ENCODE results near the gene RPS26.
"Not testable (repeated sequence)": the region's sequence is repeated elsewhere in the genome, so short reads cannot be mapped to it uniquely, and the experiment has no call there.

Gene RPS26

DNA sequence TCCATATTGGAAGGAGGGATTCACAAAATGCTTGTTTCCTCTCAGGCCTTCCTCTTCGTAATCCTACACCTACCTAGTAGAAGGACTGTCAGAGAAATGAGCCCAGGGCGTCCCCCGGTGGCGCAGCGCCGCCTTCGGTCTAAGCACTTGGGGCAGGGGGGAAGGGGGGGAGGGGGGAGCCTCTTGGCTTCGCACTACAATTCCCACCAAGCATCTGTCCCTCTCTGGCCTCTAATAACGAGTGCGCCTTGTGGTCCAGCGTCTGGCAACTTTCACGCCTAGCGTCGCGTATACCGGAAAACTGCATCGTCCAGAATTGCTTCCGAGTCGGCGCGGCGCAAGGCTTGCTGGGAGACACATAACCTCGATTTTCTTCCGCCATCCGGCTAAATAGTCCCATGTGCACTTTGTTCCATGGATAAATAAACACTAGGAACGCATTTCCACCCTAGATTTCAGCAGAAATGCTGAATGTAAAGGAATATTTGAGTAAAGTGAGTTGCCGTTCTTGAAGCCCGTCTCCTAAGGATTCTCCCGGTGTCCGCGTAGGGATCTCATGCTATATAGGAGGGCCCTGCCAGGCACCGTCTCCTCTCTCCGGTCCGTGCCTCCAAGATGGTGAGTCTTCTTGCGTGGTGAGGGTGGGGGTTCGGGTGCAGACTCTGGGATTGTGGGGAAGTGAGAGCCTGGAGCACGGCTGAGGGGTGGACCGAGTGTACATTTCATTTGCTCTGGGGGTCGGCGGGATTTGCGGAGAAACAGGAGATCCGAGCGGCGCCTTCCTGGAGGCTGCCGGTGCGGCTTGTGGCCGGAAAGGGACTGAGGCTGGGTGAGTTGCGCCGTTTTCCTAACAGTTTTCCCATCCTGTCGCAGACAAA lies at the start of gene RPS26:
RPS26 (plus strand) TSS at position 367 of the 878 bp plus-strand sequence; CDS start at position 616, 249 bp downstream.
- DNase-seq, result peak; percentile 94

DNA sequence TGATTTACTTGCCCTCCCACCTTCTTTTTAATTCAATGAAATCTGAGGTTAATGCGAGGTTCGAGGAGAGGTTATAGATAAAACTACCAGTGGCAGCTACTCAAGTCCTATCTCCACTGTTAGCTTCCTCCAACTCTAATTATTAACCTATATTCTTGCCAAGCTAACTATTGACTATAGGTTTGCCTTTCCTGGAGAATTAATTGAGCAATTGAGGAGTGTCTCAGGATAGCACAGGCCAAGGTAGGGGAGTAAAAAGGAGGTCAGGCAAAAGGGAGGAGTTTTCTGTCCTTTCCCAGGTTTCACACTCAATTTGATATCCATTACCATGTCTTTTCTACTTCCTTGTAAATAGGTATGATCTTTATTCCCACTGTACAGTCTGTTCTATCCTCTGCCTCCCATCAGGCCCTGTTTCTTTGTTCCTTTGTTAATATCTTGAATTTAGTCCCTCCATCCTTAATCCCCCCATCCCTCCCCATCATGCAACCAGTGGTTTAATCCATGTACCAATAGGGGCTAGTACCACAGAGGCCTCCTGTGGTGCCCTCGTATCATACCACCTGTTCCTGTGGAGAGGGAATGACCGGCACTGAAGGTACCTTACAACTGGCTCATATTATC lies 48.4 kb upstream of the RPS26 start:
- no peak for DNase-seq

DNA sequence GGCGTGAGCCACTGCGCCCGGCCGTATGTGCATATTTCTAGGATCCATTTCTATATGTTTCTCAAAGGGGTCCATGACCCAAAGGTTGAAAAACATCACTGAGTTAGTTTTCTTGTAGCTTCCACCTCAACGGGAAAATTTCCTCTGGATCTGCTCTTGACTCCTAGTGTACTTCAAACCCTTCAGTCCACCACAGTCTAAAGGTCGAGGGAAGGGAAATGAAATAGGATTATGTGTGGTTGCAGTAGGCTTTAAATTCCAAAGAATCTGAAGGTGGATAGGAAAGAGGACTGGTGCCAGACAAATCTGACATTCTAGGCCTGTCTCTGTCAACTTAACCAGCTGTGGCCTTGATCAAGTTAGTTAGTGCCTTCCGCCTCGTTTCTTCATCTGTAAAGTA lies 46.4 kb upstream of the RPS26 start:
- no peak for DNase-seq

DNA sequence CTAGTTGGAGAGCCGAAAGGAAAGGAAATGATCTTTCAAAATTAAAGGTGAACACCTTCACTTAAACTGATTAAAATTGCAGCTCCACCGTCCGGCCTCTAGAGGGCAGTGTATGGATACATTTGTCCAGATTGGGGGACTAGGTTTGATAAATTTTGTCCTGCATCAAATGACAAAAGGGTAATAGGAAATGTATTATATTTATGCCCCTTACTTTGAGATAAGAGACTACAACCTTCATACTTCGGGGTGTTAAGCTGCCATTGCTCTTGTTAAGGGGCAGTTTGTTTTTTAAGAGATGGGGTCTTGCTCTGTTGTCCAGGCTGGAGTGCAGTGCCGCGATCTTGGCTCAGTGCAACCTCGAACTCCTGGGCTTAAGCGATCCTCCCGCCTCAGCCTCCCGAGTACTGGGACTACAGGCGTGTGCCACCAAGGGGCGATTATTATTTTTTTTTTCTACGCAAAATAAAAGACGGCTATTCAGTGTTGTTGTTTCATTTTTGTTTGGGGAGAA lies 45.5 kb upstream of the RPS26 start:
- DNase-seq, result peak; percentile 53

DNA sequence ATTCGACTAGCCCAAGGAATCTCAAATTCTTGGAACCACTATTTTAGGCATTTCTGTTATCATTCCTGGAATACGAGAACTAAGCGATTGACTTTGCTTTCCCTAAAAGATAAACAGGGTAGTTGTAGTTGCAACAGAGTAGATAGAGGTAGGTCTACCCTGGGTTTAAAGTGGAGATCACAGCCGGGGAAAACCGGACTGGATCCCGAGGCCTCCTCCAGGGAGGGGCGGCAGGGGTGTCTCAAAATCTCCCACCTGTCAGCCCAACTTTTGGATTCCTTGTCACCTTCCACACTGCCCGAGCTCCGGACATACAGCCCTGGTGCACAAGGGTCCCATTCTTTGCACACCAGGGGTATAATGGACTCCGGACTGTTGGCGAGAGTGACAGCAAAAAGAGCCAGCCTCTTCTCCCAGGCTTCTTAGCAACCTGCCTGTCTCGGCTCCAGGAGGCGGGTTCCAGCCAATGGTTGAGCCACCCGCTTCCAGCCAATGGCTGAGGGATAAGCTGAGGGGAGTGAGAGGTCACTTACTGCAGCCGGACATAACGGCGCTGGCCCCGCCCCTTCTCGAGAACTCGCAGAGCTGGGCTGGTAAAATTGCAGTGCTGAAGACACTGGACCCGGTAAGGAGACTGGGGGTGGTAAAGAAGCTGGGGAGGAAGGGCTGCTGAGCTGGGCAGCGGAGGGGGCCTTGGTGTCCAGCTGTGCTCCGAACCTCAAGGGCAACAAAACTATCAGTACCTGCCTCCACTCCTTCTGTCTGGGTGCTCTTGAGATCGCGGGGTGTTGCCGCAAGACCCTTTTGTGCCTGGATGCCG lies 44.8 kb upstream of the RPS26 start, which contains the start of gene SUOX:
SUOX (plus strand) TSS at position 562 of the 820 bp plus-strand sequence. CDS start 4,946 bp downstream, outside the sequence.
- peak; percentile 42 for DNase-seq

DNA sequence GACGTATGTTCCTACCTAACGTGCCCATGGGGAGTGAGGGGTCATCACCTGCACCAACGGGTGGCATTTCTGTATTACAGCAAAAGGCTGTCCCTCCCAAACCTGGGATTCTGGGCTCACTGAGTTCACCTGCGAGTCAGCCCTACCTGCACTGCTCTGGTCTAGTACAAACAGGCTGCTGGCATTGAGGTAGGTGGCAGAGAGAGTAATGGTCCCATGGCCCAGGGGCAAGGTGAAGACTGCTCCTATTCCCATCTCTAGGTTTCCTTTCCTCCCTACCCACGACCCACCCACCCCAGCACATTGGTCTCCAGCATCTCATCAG lies 44.2 kb upstream of the RPS26 start:
- no peak for DNase-seq

DNA sequence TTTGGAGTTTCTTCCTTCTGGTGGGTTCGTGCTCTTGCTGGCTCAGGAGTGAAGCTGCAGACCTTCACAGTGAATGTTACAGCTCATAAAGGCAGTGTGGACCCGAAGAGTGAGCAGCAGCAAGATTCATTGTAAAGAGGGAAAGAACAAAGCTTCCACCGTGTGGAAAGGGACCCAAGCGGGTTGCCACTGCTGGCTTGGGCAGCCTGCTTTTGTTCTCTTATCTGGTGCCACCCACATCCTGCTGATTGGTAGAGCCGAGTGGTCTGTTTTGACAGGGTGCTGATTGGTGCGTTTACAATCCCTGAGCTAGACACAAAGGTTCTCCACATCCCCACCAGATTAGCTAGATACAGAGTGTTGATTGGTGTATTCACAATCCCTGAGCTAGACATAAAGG lies 42.2 kb upstream of the RPS26 start:
- DNase-seq, result not testable (repeated sequence)

DNA sequence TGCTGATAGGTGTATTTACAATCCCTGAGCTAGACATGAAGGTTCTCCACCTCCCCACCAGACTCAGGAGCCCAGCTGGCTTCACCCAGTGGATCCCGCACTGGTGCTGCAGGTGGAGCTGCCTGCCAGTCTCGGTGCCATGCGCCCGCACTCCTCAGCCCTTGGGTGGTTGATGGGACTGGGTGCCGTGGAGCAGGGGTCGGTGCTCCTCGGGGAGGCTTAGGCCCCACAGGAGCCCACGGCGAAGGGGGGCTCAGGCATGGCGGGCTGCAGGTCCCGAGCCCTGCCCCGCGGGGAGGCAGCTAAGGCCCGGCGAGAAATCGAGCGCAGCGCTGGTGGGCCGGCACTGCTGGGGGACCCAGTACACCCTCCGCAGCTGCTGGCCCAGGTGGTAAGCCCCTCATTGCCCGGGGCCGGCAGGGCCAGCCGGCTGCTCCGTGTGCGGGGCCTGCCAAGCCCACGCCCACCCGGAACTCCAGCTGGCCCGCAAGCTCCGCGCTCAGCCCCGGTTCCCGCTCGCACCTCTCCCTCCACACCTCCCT lies 41.6 kb upstream of the RPS26 start:
- DNase-seq, result not testable (repeated sequence)

DNA sequence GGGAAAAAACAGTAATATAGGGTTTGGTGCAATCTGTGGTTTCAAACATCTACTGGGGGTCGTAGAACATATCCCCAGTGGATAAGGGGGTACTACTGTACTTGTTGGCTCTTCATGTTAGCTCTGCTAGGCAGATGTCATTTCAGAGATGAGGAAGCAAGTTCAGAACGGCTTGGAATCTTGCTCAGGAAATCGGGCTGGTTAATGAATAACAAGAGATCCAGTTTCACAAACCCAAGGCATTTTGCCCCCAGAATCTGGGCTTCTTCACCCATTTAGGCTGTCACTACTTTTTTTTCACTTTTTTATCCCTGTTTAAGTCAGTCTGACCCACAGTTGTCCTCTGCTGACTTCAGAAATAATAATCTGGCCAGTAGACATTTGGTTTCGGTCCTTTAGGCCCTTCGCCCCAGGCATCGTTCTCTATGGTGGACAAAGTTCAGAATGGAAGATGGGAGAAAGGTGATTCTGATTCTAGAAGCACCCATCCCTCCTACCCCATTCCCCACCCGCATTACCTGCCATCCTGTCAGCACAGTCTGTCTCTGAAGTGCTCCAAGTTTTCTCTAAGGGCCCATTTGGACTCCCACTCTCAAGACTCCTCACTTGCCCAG lies 40.1 kb upstream of the RPS26 start:
- no peak for DNase-seq

DNA sequence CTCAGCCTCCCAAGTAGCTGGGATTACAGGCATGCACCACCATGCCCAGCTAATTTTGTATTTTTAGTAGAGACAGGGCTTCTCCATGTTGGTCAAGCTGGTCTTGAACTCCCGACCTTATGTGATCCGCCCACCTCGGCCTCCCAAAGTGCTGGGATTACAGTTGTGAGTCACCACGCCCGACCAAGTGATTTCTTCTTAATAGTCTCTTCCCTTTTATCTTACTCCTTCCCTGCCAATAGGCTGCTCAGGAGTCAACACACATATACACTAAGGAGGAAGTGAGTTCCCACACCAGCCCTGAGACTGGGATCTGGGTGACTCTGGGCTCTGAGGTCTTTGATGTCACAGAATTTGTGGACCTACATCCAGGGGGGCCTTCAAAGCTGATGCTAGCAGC lies 38.3 kb upstream of the RPS26 start:
- DNase-seq, result not testable (repeated sequence)

DNA sequence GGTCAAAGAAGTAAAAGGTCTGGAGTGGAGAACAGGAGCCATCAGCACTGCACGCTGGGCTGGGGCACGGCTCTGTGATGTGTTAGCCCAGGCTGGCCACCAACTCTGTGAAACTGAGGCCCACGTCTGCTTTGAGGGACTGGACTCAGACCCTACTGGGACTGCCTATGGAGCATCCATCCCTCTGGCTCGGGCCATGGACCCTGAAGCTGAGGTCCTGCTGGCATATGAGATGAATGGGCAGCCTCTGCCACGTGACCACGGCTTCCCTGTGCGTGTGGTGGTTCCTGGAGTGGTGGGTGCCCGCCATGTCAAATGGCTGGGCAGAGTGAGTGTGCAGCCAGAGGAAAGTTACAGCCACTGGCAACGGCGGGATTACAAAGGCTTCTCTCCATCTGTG lies 37.5 kb upstream of the RPS26 start:
- no peak for DNase-seq

DNA sequence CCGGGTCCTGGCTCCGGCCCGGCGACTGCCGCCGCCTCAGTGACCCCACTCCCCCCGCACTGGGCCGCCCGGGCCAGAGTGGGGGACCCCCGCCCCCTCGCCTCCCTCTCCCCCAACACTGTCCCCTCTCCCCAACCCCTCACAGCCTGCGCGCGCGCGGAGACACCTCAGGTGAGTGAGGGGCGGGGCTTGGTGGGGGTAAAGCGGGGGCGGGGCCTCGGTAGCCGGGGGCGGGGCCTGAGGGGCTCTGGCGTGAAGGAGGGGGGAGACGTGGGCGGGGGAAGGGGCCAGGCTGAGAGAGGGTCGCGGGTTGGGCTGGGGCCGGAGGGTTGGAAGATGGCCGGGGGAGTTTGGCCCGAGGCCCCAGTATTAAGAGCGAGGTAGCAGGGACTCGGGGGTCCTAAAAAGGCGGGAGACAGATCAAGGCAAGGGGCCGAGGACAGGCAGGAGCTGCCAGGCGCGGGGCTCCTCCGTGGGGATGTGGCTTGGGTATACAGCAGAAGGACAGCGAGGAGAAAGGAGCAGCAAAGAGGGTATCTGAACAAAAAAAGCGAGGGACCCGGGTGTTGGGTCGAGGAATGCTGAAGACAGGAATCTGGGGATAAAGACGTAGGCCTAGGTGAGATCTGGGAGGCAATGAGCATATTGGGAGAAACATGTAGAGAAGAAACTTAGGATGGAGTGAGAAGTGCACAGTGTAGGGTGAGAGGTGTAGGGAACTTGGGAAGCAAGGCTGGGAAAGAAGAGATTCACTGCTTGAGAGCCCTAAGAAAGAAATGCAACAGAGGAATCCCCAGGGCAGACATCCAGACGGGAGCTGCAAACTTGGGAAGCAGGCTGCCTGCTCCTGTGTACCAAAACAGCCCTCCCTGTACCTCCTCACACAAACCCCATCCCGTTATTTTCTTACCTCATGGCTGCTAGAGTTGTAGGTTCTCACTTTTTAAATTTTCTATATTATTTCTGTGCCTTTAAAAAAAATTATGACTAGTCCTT lies 33.9 kb upstream of the RPS26 start:
- DNase-seq, result no peak

DNA sequence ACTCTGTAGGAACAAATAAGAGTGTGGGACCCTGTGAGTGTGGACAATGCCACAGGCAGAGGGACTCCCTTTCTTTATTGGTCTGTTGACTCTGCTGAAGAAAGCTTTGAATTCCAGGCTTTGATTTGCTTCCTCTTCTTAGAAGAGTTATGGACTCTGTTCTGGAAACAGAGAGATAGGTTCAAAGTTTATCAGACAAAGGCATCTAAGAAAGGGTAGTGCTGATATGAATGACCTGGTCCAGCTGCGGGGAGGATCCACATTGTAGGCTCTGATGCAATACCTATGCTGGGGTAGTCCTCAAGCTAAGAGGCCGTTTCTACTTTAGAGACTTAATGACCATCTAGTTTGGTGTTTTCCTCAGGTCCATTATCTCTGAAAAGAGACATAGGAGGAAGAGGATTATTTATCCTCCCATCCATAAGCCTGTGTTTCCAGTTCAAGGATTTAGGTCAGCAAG lies 31.6 kb upstream of the RPS26 start:
- DNase-seq, result no peak

DNA sequence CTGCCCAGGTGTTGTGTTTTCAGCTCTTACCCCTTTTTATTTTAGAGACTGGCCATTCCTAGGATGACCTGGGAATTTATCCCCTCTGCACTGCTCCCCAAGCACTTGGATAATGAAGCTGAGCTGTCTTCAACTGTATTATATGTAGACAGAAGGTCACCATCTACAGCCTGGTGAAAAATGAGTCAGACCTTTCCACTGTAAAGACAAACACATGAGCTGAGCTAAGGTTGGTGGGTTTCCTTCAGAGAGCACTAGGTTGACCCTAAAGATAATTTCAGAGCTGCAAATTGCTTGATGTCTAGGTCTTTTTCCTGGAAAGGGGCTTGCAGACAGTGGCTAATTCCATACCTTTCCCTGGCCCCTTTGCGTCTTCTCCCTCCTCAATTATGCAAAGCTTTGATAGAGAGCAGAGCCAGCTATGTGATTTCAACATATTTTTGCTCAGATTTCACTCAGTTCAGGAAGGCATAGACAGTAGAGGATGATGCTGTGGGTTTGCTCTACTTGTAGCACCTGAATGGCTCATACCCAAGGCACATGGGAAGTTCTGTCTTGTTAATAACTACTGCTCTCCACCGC lies 30.1 kb upstream of the RPS26 start:
- DNase-seq, result no peak

DNA sequence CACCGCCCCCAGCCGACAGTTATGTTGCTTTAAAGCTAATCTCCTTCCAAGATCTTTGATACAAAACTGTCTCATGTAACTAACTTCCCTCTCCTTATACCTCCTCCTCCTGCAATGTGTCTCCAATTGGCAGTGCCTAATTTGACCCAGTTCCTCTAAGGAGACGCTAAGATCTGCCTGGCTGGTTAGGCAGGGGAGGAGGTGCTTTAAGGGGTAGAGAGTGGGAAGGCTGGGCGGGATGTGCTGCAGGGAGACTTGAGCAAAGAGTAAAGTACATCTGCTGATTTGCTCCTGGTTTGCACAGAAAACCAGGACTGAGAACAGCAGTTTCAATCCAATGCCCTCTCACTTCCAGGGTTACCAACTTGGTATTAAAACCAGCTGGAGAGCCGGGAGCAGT lies 28.2 kb upstream of the RPS26 start:
- no peak for DNase-seq

DNA sequence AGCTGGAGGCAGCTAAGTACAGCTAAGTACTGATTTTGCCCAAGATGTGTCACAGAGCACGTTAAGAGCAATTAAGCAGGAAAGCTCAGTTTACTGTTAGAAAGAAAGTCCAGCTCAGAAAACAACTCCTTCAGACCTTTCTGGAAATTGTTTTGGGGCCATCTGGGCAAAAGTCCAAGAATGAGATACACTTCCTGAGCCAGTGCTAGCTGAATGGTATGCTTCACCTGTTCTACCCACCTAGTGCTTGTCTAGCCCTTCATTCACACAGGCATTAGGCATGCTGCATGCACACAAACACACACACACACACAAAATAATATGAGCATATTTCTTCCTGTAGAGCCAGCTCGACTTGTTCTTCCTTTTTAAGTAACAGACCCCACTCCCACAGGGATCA lies 27.5 kb upstream of the RPS26 start:
- no peak for DNase-seq

DNA sequence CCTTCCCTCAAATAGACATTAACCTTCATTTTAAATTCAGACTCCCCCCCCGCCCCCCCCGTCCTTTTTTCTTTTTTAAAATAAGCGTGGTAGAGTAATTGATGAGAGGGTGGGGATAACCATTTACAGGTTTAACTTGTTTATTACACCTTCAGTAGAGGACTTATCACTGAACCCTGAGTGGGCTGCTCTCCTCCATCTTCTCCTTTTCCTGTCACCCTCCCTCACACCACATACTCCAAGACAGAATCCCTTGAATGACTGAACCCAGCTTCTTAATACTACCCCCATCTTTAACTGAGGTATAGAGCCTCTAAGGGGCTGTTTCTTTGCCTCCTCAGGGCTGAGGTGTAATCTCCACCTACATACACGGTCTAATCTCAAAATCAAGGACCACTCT lies 24.5 kb upstream of the RPS26 start:
- no peak for DNase-seq

DNA sequence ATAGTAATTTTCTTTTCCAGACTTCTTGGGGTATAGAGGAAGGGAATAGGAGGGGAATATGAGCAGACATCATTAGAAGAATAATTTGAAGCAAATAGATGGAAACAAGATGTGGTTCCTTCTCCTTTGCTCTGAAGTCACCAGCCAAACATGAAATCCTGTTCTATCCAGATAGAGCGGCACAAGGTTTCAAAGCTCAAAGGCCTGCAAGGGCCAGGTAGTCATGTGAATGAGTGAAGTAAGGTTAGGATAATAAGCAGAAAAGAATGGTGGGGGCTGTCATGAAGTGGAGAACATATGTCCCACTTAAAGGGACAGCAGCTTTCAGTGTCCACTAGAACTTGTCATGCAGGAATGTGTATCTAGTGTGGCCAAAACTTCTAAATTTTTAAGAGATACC lies 23.4 kb upstream of the RPS26 start:
- DNase-seq, result no peak

DNA sequence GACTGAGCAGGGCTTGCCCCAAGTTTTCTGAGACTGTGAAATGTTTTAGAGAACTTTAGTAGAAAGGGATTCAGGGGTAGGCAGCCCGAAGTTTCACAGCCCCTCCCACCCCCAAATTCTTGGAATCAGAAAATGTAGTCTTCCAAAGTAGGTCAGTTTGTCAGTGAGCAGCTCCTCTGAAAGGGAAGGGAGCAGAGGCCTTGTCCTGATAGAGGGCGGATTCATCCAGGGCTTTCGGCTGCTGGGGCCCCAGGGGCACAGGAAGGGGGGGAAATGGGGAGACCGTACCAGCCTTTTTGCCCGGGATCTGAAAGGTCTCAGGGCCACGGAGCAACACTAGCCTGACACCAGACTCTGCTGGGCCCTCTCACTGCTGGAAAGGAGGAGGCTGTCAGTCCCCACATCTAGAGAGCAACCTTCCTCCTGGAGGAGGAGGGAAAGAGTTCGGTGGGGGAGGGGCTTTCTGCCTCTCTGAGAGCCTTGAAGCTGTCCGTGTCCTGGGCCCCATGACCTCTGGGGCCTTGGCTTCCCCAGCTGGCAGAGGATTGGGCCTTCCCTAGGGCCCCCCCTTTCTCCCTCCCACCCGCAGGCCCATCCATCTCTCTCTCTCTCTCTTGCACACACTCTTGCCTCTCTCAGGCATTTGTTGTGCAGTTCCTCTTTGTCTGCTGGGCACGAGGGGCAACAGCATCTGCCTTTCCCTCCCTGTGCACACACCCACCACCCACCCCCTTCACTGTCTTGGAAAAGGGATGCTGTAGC lies 21.1 kb upstream of the RPS26 start, which contains the start of gene IKZF4:
IKZF4 (plus strand) TSS at position 621 of the 762 bp plus-strand sequence. CDS start 451 bp downstream, outside the sequence.
- DNase-seq, result no peak
